Measurements from ENCODE around the gene MELK.
"Not testable (repeated sequence)": the region's sequence is repeated elsewhere in the genome, so short reads cannot be mapped to it uniquely, and the experiment has no call there.

Gene MELK

DNA sequence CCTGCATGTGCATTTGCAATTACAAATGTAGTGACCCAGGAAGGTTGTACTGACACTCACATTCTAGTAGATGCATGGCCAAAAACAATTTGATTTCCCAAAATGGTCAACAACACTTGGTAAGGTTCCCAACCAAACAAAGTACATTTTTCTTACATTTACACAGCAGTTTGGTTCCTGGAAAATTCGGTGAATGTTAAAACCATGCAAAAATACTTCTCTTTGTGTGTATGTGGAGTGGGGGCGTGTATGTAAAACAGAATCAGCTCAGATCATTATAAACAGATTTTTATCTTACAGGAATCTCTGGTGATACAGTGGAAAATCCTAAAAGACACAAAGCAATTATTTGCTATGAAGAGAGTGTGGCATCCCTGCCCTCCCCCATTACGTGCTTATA, 25.1 kb upstream of the MELK start:
- TF ChIP-seq, protein P1, sequence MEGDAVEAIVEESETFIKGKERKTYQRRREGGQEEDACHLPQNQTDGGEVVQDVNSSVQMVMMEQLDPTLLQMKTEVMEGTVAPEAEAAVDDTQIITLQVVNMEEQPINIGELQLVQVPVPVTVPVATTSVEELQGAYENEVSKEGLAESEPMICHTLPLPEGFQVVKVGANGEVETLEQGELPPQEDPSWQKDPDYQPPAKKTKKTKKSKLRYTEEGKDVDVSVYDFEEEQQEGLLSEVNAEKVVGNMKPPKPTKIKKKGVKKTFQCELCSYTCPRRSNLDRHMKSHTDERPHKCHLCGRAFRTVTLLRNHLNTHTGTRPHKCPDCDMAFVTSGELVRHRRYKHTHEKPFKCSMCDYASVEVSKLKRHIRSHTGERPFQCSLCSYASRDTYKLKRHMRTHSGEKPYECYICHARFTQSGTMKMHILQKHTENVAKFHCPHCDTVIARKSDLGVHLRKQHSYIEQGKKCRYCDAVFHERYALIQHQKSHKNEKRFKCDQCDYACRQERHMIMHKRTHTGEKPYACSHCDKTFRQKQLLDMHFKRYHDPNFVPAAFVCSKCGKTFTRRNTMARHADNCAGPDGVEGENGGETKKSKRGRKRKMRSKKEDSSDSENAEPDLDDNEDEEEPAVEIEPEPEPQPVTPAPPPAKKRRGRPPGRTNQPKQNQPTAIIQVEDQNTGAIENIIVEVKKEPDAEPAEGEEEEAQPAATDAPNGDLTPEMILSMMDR (IDR thresholded peaks at IDR 0.05; ENCODE audit: extremely low read depth, missing control alignments): no peak
- no peak for DNase-seq (ENCODE audit: low spot score)

DNA sequence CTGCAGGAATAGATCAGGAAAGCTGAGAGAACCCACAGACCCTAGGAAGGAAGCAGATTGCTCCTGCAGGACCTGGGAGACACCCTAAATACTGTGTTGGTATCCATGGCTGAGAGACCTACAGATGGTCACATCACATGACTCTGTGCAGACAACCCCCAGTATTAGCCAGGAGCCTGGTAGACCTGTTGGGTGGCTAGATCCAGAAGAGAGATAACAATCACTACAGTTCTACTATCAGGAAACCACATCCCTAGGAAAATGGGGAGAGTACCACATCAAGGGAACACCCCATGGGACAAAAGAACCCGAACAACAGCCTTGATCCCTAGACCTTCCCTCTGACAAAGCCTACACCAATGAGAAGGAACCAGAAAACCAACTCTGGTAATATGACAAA, 24.2 kb upstream of the MELK start:
- no peak for DNase-seq (ENCODE audit: low spot score)

DNA sequence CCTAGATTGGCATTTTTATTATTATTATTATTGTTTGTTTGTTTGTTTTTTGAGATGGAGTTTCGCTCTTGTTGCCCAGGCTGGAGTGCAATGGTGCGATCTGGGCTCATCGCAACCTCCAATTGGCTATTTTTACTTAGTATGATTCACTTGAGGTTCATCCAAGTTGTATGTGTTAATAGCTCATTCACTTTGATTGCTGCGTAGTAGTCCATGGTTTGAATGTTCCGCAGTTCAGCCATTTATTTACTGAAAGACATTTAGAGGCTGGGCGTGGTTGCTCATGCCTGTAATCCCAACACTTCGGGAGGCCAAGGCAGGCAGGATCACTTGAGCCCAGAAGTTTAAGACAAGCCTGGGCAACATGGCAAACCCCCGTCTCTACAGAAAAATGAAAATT, 22.6 kb upstream of the MELK start:
- TF ChIP-seq, protein P1 (IDR thresholded peaks at IDR 0.05; ENCODE audit: extremely low read depth, missing control alignments): no peak
- DNase-seq (ENCODE audit: low spot score): no peak

More for the DNA sequence above, 24.2 kb upstream of the MELK start:
- TF ChIP-seq, protein P1 (IDR thresholded peaks at IDR 0.05; ENCODE audit: extremely low read depth, missing control alignments): no peak

DNA sequence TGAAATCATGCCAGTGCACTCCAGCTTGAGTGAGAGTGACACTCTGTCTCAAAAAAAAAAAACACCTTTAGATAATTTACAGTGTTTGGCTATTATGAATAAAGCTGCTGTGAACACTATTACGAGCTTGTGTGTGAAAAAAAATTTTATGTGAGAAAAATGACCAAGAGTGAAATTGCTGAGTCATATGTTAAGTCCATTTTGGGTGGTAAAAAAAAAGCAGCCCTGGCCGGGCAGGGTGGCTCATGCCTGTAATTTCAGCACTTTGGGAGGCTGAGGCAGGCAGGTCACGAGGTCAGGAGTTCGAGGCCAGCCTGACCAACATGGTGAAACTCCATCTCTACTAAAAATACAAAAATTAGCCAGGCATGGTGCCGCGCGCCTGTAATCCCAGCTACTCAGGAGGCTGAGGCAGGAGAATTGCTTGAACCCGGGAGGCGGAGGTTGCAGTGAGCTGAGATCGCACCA, 22.0 kb upstream of the MELK start:
- peak; percentile 36 for DNase-seq (ENCODE audit: low spot score)

DNA sequence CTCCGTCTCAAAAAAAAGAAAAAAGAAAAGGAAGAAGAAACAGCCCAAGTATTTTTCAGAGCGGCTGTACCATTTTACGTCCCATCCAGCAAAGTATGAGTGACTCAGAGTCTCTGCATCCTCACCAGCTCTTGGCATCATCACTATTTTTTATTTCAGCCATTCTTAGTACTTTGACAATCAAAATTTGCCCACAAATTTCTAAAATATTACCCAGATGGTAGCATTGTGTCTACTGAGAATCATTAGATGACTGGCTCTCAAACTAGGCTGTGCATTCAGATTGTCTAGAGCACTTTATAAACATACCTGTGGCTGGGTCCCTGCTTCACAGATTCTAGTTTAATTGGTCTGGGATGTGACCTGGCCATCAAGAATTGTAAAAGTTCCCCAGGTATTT, 21.6 kb upstream of the MELK start:
- no peak for DNase-seq (ENCODE audit: low spot score)
- TF ChIP-seq, protein P1 (IDR thresholded peaks at IDR 0.05; ENCODE audit: extremely low read depth, missing control alignments): no peak

DNA sequence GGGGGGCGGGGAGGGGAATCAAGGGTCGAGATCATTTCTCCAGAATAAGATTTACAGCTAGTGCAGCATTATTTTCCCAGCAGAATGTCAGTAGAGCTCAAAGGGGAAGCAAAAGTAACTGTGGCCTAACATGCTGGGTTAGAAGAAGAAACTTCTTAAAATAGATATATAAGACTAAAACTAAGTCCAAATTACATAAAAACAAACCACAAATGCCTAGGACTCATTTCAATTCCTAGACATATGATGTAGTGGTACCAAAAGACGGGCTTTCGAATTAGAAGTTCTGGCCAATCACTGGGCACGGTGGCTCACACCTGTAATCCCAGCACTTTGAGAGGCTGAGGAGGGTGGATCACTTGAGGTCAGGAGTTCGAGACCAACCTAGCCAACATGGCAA, 20.8 kb upstream of the MELK start:
- peak; percentile 47 for DNase-seq (ENCODE audit: low spot score)
- TF ChIP-seq, protein P1 (IDR thresholded peaks at IDR 0.05; ENCODE audit: extremely low read depth, missing control alignments): no peak

DNA sequence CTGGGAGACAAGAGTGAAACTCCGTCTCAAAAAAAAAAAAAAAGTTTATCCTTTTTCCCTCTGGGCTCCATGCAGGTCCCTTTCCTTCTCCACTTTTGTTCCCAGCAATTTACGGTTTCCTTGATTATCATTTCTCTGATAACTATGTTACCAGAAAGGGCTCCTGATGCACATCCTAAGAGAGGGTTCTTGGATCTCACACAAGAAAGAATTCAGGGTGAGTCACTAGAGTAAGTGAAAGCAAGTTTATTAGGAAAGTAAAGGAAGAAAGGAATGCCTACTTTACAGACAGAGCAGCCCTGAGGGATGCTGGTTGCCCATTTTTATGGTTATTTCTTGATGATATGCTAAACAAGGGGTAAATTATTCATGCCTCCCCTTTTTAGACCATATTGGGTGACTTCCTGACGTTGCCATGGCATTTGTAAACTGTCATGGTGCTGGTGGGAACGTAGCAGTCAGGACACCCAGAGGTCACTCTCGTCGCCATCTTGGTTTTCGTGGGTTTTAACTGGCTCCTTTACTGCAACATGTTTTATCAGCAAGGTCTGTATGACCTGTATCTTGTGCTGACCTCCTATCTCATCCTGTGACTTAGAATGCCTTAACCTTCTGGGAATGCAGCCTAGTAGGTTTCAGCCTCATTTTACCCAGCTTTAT, 13.5 kb upstream of the MELK start:
- DNase-seq (ENCODE audit: low spot score): no peak
- TF ChIP-seq, protein P1 (IDR thresholded peaks at IDR 0.05; ENCODE audit: extremely low read depth, missing control alignments): no peak

DNA sequence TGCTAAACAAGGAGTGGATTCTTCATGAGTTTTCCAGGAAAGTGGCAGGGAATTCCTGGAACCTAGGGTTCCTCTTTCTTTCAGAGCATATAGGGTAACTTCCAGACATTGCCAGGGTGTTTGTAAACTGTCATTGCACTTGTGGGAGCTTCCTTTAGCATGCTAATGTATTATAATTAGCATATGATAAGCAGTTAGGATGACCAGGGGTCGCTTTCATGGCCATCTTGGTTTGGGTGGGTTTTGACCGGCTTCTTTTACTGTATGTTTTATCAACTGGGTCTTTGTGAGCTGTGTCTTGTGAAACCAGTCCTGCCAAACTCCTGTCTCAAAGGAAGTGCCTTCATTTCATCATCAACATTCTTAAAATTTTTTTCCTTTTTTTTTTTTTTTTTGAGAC, 11.9 kb upstream of the MELK start:
- no peak for DNase-seq (ENCODE audit: low spot score)
- TF ChIP-seq, protein P1 (IDR thresholded peaks at IDR 0.05; ENCODE audit: extremely low read depth, missing control alignments): no peak

DNA sequence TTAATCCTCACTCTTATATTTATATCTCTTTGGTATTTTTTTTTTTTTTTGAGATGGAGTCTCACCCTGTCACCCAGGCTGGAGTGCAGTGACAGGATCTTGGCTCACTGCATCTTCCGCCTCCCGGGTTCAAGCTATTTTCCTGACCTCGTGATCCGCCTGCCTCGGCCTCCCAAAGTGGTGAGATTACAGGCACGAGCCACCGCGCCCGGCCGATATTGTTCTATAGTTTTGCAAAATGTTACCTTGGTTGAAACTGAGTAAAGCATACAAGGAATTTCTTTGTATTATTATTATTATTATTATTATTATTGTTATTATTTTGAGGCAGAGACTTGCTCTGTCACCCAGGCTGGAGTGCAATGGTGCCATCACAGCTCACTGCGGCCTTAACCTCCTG, 9.9 kb upstream of the MELK start:
- not testable (repeated sequence) for DNase-seq (ENCODE audit: low spot score)
